HepG2 (cell line): ENCODE measurements around the gene ACSL4.

Source experiments
- KLF16 ChIP-seq, 2 experiments: sonication (generic) in 1 of 2; formaldehyde crosslinking in 1 of 2; IDR thresholded peaks; 2 replicates each; pipeline versions ENCODE4 v1.6.1 to v1.8.0; 2016 to 2023; ENCODE audit warnings: missing genetic modification reagents in 2 of 2, missing compliant biosample characterization in 1 of 2
- PRPF4 ChIP-seq: fragments of 200-400 bp; formaldehyde crosslinking; IDR thresholded peaks from 2 replicates; pipeline ENCODE4 v1.6.1; 2016; ENCODE audit warnings: low read length, low read depth; ENCODE audit not compliant: poor library complexity, severe bottlenecking
- RBM22 ChIP-seq: fragments of 200-400 bp; formaldehyde crosslinking; optimal IDR thresholded peaks from 2 replicates; pipeline ENCODE3; 2017; ENCODE audit warnings: mild to moderate bottlenecking, low read length, moderate library complexity
- TF ChIP-seq, protein P1 (sequence below): sonication (generic); formaldehyde crosslinking; IDR thresholded peaks from 2 replicates; pipeline ENCODE4 v1.4.0; 2020; ENCODE audit warnings: missing genetic modification reagents

DNA sequence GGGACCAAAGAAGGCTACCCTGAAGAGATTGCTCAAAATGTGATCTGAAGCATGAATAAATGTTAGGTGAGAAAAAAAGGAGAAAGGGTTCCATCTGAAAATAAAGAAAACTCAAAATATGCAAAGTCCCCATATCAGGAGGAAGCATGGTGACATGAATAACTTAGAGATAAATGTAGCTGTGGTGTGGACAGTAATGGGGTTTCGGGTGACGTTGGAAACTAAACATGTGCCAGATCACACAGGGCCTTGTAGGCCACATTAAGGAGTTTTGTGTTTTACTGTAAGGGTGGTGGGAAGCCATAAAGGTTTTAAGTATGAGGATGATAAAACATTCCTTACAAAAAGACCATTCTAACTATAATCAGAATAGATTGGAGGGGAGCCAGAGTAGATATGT, 40.3 kb upstream of the ACSL4 start:
- TF ChIP-seq PRPF4, result no peak
- TF ChIP-seq, protein P1, sequence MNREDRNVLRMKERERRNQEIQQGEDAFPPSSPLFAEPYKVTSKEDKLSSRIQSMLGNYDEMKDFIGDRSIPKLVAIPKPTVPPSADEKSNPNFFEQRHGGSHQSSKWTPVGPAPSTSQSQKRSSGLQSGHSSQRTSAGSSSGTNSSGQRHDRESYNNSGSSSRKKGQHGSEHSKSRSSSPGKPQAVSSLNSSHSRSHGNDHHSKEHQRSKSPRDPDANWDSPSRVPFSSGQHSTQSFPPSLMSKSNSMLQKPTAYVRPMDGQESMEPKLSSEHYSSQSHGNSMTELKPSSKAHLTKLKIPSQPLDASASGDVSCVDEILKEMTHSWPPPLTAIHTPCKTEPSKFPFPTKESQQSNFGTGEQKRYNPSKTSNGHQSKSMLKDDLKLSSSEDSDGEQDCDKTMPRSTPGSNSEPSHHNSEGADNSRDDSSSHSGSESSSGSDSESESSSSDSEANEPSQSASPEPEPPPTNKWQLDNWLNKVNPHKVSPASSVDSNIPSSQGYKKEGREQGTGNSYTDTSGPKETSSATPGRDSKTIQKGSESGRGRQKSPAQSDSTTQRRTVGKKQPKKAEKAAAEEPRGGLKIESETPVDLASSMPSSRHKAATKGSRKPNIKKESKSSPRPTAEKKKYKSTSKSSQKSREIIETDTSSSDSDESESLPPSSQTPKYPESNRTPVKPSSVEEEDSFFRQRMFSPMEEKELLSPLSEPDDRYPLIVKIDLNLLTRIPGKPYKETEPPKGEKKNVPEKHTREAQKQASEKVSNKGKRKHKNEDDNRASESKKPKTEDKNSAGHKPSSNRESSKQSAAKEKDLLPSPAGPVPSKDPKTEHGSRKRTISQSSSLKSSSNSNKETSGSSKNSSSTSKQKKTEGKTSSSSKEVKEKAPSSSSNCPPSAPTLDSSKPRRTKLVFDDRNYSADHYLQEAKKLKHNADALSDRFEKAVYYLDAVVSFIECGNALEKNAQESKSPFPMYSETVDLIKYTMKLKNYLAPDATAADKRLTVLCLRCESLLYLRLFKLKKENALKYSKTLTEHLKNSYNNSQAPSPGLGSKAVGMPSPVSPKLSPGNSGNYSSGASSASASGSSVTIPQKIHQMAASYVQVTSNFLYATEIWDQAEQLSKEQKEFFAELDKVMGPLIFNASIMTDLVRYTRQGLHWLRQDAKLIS, result no peak
- no peak for TF ChIP-seq RBM22
- no peak for TF ChIP-seq KLF16 (CRISPR knock-in tag; IDR thresholded peaks at IDR 0.05)
